ENCODE measurements around the gene CHPF2.

- TF ChIP-seq, protein P1, sequence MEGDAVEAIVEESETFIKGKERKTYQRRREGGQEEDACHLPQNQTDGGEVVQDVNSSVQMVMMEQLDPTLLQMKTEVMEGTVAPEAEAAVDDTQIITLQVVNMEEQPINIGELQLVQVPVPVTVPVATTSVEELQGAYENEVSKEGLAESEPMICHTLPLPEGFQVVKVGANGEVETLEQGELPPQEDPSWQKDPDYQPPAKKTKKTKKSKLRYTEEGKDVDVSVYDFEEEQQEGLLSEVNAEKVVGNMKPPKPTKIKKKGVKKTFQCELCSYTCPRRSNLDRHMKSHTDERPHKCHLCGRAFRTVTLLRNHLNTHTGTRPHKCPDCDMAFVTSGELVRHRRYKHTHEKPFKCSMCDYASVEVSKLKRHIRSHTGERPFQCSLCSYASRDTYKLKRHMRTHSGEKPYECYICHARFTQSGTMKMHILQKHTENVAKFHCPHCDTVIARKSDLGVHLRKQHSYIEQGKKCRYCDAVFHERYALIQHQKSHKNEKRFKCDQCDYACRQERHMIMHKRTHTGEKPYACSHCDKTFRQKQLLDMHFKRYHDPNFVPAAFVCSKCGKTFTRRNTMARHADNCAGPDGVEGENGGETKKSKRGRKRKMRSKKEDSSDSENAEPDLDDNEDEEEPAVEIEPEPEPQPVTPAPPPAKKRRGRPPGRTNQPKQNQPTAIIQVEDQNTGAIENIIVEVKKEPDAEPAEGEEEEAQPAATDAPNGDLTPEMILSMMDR (IDR thresholded peaks at IDR 0.05), result no peak
- TF ChIP-seq POLR2A (IDR thresholded peaks at IDR 0.05), result no peak
- TF ChIP-seq POLR2AphosphoS5 (IDR thresholded peaks at IDR 0.05), result no peak
Measured at GRCh38 chr7:151193203-151193978, 38.9 kb upstream of the CHPF2 start.

All from prostate gland (tissue), 2 donors.